B cell (primary cell): ENCODE results near the gene SUGP2. TPM values are rescaled to one million over a fixed set of nuclear protein-coding genes. Genes with fewer than 3 reads are reported as not detected.

Experiments
- ATAC-seq: fragments of 200-7000 bp; cut with Tn5 transposase; one replicate; pipeline ENCODE4 v1.10.0; 2021; ENCODE audit warnings: low read depth, mild to moderate bottlenecking, moderate number of reproducible peaks, moderate library complexity
- CTCF ChIA-PET: fragments of 350-600 bp; sonication (Branson Sonifier 250); formaldehyde crosslinking; loops from one replicate; lab custom pipeline; 2021; ENCODE audit warnings: antibody characterized with exemption, inconsistent platforms; lab: Charles Lee
- POLR2A ChIA-PET: fragments of 350-600 bp; sonication (Branson Sonifier 250); formaldehyde crosslinking; loops from one replicate; lab custom pipeline; 2021; ENCODE audit warnings: antibody characterized with exemption; lab: Charles Lee
- DNase-seq: peaks from one replicate; pipeline ENCODE4 v3.0.0; 2013
- H2AFZ ChIP-seq: 2 replicates; pipeline ENCODE4 v1.6.1; 2012; ENCODE audit warnings: mild to moderate bottlenecking, low read depth, low read length; ENCODE audit not compliant: insufficient read depth, poor library complexity, severe bottlenecking
- H3K27ac ChIP-seq, 2 donors: 1 replicate in 1 of 2; 2 replicates in 1 of 2; pipeline ENCODE4 v1.5.1; 2012 to 2013; ENCODE audit warnings: low read length in 2 of 2, mild to moderate bottlenecking in 2 of 2, moderate library complexity in 1 of 2
- H3K27me3 ChIP-seq, 4 experiments: fragments of 200-600 bp in 1 of 4; sonication (generic) in 1 of 4; replicated peaks in 1 of 4; 1 replicate in 2 of 4; 2 replicates in 2 of 4; pipeline versions ENCODE4 v1.6.1 to v1.7.0; 2013 to 2016; ENCODE audit warnings: low read length in 3 of 4, mild to moderate bottlenecking in 2 of 4, mixed read lengths in 1 of 4, moderate library complexity in 1 of 4; ENCODE audit not compliant: insufficient read depth in 4 of 4, control insufficient read depth in 3 of 4; ENCODE audit errors: control extremely low read depth in 1 of 4
- H3K36me3 ChIP-seq, 2 experiments: replicated peaks in 1 of 2; 1 replicate in 1 of 2; 2 replicates in 1 of 2; pipeline versions ENCODE4 v1.6.1 to v1.7.1; 2013; ENCODE audit warnings: low read length in 1 of 2; ENCODE audit not compliant: insufficient read depth in 2 of 2, control insufficient read depth in 1 of 2; ENCODE audit errors: control extremely low read depth in 1 of 2, extremely low read depth in 1 of 2
- H3K4me1 ChIP-seq, 2 donors: fragments of 200-600 bp in 1 of 2; sonication (generic) in 1 of 2; 1 replicate in 1 of 2; 2 replicates in 1 of 2; pipeline versions ENCODE4 v1.5.1 to v1.6.1; 2013 to 2017; ENCODE audit warnings: low read length in 2 of 2; ENCODE audit not compliant: control insufficient read depth in 2 of 2, insufficient read depth in 2 of 2
- H3K4me2 ChIP-seq: replicated peaks from 2 replicates; pipeline ENCODE3; 2012; ENCODE audit warnings: mild to moderate bottlenecking, low read depth, low read length; ENCODE audit not compliant: poor library complexity, severe bottlenecking
- H3K4me3 ChIP-seq, 5 experiments: fragments of 200-600 bp in 1 of 5; sonication (generic) in 1 of 5; 1 replicate in 3 of 5; 2 replicates in 2 of 5; pipeline versions ENCODE4 v1.5.1 to v1.7.0; 2011 to 2016; ENCODE audit warnings: low read length in 4 of 5, mild to moderate bottlenecking in 4 of 5, low read depth in 2 of 5, control low read depth in 1 of 5, moderate library complexity in 1 of 5; ENCODE audit not compliant: insufficient read depth in 1 of 5; ENCODE audit errors: control extremely low read depth in 1 of 5, extremely low read depth in 1 of 5
- H3K79me2 ChIP-seq: fragments of 200-600 bp; sonication (generic); one replicate; pipeline ENCODE4 v1.6.0; 2016; ENCODE audit warnings: low read length; ENCODE audit not compliant: control insufficient read depth, insufficient read depth
- H3K9ac ChIP-seq: fragments of 200-600 bp; sonication (generic); 2 replicates; pipeline ENCODE4 v1.6.1; 2017; ENCODE audit warnings: mild to moderate bottlenecking, low read length, moderate library complexity
- H3K9me3 ChIP-seq, 3 donors: one replicate each; pipeline versions ENCODE4 v1.6.1 to v1.7.1; 2013; ENCODE audit warnings: low read length in 2 of 3; ENCODE audit not compliant: control insufficient read depth in 2 of 3, insufficient read depth in 1 of 3; ENCODE audit errors: control extremely low read depth in 1 of 3
- H4K20me1 ChIP-seq: 2 replicates; pipeline ENCODE4 v1.6.0; 2012; ENCODE audit warnings: mild to moderate bottlenecking, low read length; ENCODE audit not compliant: insufficient read depth, control insufficient read depth, poor library complexity, severe bottlenecking
- H3K27ac Mint-ChIP-seq: one replicate; pipeline ENCODE4 v1.8.0; 2021; ENCODE audit warnings: mixed read lengths
- H3K27me3 Mint-ChIP-seq: one replicate; pipeline ENCODE4 v1.8.0; 2021; ENCODE audit warnings: mixed read lengths
- H3K4me1 Mint-ChIP-seq: one replicate; pipeline ENCODE4 v1.8.0; 2021; ENCODE audit warnings: mixed read lengths
- H3K4me3 Mint-ChIP-seq: one replicate; pipeline ENCODE4 v1.8.0; 2021; ENCODE audit warnings: mixed read lengths
- H3K9me3 Mint-ChIP-seq: one replicate; pipeline ENCODE4 v1.8.0; 2022; ENCODE audit warnings: mixed read lengths; ENCODE audit not compliant: insufficient read depth
- CTCF ChIP-seq: fragments of 200-600 bp; IDR thresholded peaks from one replicate; pipeline ENCODE4 v1.8.0; 2022; ENCODE audit warnings: antibody characterized with exemption, mild to moderate bottlenecking
- EZH2 ChIP-seq: IDR thresholded peaks from 2 replicates; pipeline ENCODE4 v1.6.1; 2012; ENCODE audit warnings: borderline replicate concordance, low read depth, mild to moderate bottlenecking, moderate library complexity, low read length; ENCODE audit not compliant: insufficient read depth, poor library complexity, severe bottlenecking
- WGBS: methylation state at CpG from one replicate; pipeline ENCODE4 v1.1.5; 2013; ENCODE audit warnings: missing lambda C conversion rate; ENCODE audit not compliant: insufficient coverage; 5-methylcytosine and 5-hydroxymethylcytosine counted together
- intact Hi-C: fragments of 100-400 bp; cut with micrococcal nuclease; formaldehyde crosslinking; loops from one replicate; pipeline ENCODE4 v1.10.0; 2022
- polyA plus RNA-seq: library from polyadenylated mRNA; depleted of rRNA; stranded (reverse); fragments of >200 nt; gene quantifications from 2 replicates; pipeline ENCODE4 v1.2.3, GENCODE V29; 2012
- total RNA-seq, 2 donors: library from RNA; stranded (reverse); fragments of 120-200 nt in 1 of 2; gene quantifications; 1 replicate in 1 of 2; 2 replicates in 1 of 2; pipeline versions ENCODE4 v1.2.3 to v1.2.4, GENCODE V29; 2013 to 2022

SUGP2 gene
- total and polyA plus RNA-seq, 2 donors (not counting 1 experiment from before 2014, with no cell fraction given): 132 to 154 TPM

- Histone ChIP-seq H3K27ac (no peak overlapping the region), H3K36me3 (peaks cover 0 to 45% of the 10 kb centered on the region in 2 experiments), H3K4me2 (no peak overlapping the region), H3K9me3 (no peaks in the 10 kb centered on the region), H4K20me1 (no peaks in the 10 kb centered on the region), H3K4me1 (no peaks in the 10 kb centered on the region), H3K9ac (no peak overlapping the region), H3K79me2 (peaks cover 29% of the 10 kb centered on the region), H2AFZ (no peak overlapping the region), H3K4me3 (no peak overlapping the region), H3K27me3 (no peaks in the 10 kb centered on the region)
- 97% methylated on average over 20 of the region's 20 CpGs for WGBS
- Mint-ChIP-seq H3K27me3 (no peaks in the 10 kb centered on the region), H3K27ac (no peak overlapping the region), H3K4me3 (no peak overlapping the region), H3K9me3 (no peaks in the 10 kb centered on the region), H3K4me1 (no peaks in the 10 kb centered on the region)
- DNase-seq: no peak
- POLR2A ChIA-PET: no interaction called here
- TF ChIP-seq CTCF (no peak), EZH2 (no peak)
- CTCF ChIA-PET: interaction anchor here (0.7 to 5.6 kb wide), 9 partner anchors 12 to 123 kb away, joined by 3 to 82 read pairs (median 6); no protein-coding TSS in a partner anchor
- intact Hi-C loops: no loop called here
- no peak for ATAC-seq
Observed at GRCh38 chr19:19051478-19052213, 18.3 kb upstream of the SUGP2 start.

DNA sequence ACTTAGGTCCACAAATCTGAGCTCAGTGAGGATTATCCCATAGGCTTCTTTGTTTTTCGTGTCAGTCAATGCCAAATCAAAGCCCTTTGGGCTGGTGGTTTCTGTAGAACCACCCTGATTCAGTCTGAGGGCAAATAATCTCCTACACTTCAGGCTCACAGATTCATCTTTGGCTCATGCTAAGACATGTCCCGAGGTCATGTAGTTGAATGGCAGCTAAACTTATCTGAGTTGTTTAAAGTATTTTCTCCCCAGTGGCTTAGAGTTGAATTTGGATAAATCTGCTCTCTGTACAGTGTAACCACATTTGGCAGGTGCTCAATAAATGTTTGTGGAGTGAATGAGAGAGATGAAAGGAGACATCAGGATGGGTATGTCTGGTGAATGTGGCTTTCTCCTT, 17.4 kb upstream of the SUGP2 start:
- Histone ChIP-seq H3K9me3 (no peaks in the 10 kb centered on the region), H3K4me1 (no peaks in the 10 kb centered on the region), H3K79me2 (peaks cover 32% of the 10 kb centered on the region), H2AFZ (no peak overlapping the region), H3K4me3 (no peak overlapping the region), H3K27me3 (no peaks in the 10 kb centered on the region), H3K9ac (no peak overlapping the region), H3K27ac (no peak overlapping the region), H3K4me2 (no peak overlapping the region), H4K20me1 (no peaks in the 10 kb centered on the region), H3K36me3 (peaks cover 0 to 43% of the 10 kb centered on the region in 2 experiments)
- no peak overlapping the region for H3K4me3 Mint-ChIP-seq
- no peaks in the 10 kb centered on the region for H3K4me1 Mint-ChIP-seq
- H3K27ac Mint-ChIP-seq: no peak overlapping the region
- ATAC-seq (no peak), DNase-seq (no peak)
- intact Hi-C loops: no loop called here
- no peaks in the 10 kb centered on the region for H3K9me3 Mint-ChIP-seq
- H3K27me3 Mint-ChIP-seq: no peaks in the 10 kb centered on the region
- 100% methylated on average over 1 of the region's 2 CpGs for WGBS
- POLR2A ChIA-PET: no interaction called here
- TF ChIP-seq CTCF (no peak), EZH2 (no peak)
- CTCF ChIA-PET: interaction anchor here (1.0 to 5.6 kb wide), 6 partner anchors 12 to 124 kb away, joined by 3 to 82 read pairs (median 6); no protein-coding TSS in a partner anchor
